BJ (cell line): Measurements from ENCODE around the gene ARHGEF28. TPM values are rescaled to one million over a fixed set of nuclear protein-coding genes. Genes with fewer than 3 reads are reported as not detected.

Source experiments
- CTCF ChIA-PET: fragments of 350-600 bp; formaldehyde crosslinking; extraction: SDS; loops from one replicate; lab custom pipeline; 2021; ENCODE audit warnings: antibody characterized with exemption, inconsistent platforms; lab: Yijun Ruan, JAX
- POLR2A ChIA-PET: fragments of 300-600 bp; sonication (Branson Sonifier 250); formaldehyde crosslinking; extraction: SDS; loops from one replicate; lab custom pipeline; 2021; ENCODE audit warnings: antibody characterized with exemption; lab: Charles Lee
- DNase-seq: peaks from one replicate; pipeline ENCODE4 v3.0.0-alpha.2; 2011; ENCODE audit warnings: low read depth
- H3K27me3 ChIP-seq: 2 replicates; pipeline ENCODE4 v1.6.0; 2011; ENCODE audit warnings: low read length; ENCODE audit not compliant: control insufficient read depth, insufficient read depth
- H3K36me3 ChIP-seq: 2 replicates; pipeline ENCODE4 v1.5.1; 2011; ENCODE audit warnings: low read length; ENCODE audit not compliant: control insufficient read depth, insufficient read depth
- H3K4me3 ChIP-seq: 2 replicates; pipeline ENCODE4 v1.5.1; 2011; ENCODE audit warnings: low read depth, mild to moderate bottlenecking, control low read depth, low read length
- polyA plus RNA-seq: library from polyadenylated mRNA; depleted of rRNA; stranded (reverse); fragments of >200 nt; gene quantifications from 2 replicates; pipeline ENCODE4 v1.2.3, GENCODE V29; 2011
- TF ChIP-seq, protein P1 (sequence below): IDR thresholded peaks from 2 replicates; pipeline ENCODE4 v1.5.1; 2011; ENCODE audit warnings: low read depth, mild to moderate bottlenecking, control low read depth, inconsistent platforms, low read length, moderate library complexity; ENCODE audit not compliant: insufficient read depth

Gene ARHGEF28
- polyA plus RNA-seq, 1 experiment: 2.8 TPM

DNA sequence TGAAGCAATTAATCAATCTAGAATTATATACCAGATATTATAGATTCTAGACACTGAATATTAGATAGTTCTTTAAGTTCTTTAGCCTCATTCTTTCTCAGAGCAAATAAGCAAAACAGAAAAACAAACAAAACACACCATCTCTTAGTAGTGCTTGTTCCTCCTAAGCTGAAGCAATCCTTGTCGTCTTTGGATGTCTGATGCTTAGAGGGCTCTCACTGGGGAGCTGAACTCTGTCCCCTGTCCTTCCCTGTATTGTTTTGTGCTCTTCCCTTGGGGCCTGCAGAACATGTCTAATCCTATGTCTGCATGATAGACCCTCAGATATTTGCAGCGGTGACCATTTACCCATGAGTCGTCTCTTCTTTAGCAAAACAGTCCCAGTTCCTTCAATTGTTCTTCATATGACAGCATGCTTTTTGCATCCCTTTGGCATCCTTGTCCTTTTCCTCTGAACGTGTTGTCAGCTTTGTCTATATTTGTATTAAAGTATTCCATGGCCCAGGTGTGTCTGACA is 114.3 kb downstream of the ARHGEF28 start:
- TF ChIP-seq, protein P1, sequence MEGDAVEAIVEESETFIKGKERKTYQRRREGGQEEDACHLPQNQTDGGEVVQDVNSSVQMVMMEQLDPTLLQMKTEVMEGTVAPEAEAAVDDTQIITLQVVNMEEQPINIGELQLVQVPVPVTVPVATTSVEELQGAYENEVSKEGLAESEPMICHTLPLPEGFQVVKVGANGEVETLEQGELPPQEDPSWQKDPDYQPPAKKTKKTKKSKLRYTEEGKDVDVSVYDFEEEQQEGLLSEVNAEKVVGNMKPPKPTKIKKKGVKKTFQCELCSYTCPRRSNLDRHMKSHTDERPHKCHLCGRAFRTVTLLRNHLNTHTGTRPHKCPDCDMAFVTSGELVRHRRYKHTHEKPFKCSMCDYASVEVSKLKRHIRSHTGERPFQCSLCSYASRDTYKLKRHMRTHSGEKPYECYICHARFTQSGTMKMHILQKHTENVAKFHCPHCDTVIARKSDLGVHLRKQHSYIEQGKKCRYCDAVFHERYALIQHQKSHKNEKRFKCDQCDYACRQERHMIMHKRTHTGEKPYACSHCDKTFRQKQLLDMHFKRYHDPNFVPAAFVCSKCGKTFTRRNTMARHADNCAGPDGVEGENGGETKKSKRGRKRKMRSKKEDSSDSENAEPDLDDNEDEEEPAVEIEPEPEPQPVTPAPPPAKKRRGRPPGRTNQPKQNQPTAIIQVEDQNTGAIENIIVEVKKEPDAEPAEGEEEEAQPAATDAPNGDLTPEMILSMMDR: no peak
- ChIA-PET POLR2A (no interaction called here), CTCF (interaction anchor here (0.6 to 1.4 kb wide), 2 partner anchors 46 to 133 kb away, joined by 3 to 5 read pairs; no protein-coding TSS in a partner anchor)

DNA sequence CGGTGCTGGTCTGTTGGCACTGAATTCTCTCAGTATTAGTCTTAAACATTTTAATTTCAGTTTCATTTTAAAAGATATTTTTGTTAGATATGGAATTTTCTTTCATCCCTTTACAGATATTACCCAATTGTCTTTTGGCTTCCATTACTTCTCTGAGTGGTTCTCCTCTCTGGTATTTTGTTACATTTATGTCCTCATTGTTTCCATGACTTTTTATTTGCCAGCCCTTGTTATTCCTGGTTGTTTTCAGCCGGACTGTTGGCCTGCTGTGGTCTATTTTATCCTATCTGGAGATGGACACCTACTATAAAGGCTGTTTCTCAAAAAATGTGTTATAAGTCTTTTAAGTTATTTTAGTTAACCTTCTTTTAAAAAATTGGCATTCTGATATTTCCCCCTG is 117.2 kb downstream of the ARHGEF28 start:
- no peak for DNase-seq
- ChIA-PET POLR2A (no interaction called here), CTCF (no interaction called here)
- Histone ChIP-seq H3K36me3 (no peaks in the 10 kb centered on the region), H3K4me3 (no peak overlapping the region), H3K27me3 (no peaks in the 10 kb centered on the region)
- TF ChIP-seq, protein P1: no peak

More for the DNA sequence above, 114.3 kb downstream of the ARHGEF28 start:
- no peak overlapping the region for H3K4me3 ChIP-seq
- H3K27me3 ChIP-seq: no peaks in the 10 kb centered on the region
- DNase-seq: no peak
- no peaks in the 10 kb centered on the region for H3K36me3 ChIP-seq

DNA sequence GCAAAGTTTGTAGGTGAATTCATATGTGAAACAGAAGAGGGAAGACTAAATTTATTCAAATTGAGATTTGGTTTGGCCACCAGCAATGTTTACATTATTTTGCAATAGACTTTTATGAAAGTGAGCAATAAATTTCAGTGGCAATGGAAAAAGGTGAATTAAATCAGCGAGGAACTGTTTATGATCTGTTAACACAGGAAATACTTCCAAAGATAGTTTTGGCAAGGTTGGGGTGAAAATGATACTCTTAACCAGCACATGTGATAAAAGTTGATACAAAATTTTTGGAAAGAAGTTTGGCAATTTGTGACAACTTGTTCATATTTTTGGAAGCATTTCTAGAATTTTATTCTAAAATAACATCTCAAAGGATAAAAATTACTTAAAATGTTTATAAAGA is 119.8 kb downstream of the ARHGEF28 start:
- DNase-seq: no peak
- H3K27me3 ChIP-seq: no peaks in the 10 kb centered on the region
- POLR2A ChIA-PET: no interaction called here
- no peaks in the 10 kb centered on the region for H3K36me3 ChIP-seq
- CTCF ChIA-PET: no interaction called here
- TF ChIP-seq, protein P1: no peak
- H3K4me3 ChIP-seq: no peak overlapping the region

GRCh38 chr5:73746608-73747007 is 120.6 kb downstream of the ARHGEF28 start:
- no peak for DNase-seq
- CTCF ChIA-PET: interaction anchor here (1.3 kb wide), 1 partner anchor 17 kb away, joined by 4 read pairs; no protein-coding TSS in a partner anchor
- POLR2A ChIA-PET: interaction anchor here (0.6 kb wide), 1 partner anchor 1771 kb away, joined by 4 read pairs; no protein-coding TSS in a partner anchor
- no peak overlapping the region for H3K4me3 ChIP-seq
- H3K36me3 ChIP-seq: no peaks in the 10 kb centered on the region
- no peaks in the 10 kb centered on the region for H3K27me3 ChIP-seq
- TF ChIP-seq, protein P1: no peak

- no peak overlapping the region for H3K4me3 ChIP-seq
- ChIA-PET CTCF (interaction anchor here (1.0 kb wide), 1 partner anchor 44 kb away, joined by 3 read pairs; no protein-coding TSS in a partner anchor), POLR2A (no interaction called here)
- no peaks in the 10 kb centered on the region for H3K27me3 ChIP-seq
- no peaks in the 10 kb centered on the region for H3K36me3 ChIP-seq
- DNase-seq: no peak
- TF ChIP-seq, protein P1: no peak
Measured at GRCh38 chr5:73747696-73748380, 121.8 kb downstream of the ARHGEF28 start.
